MM.1S (cell line): ENCODE data around the gene ZNF326.

ENCODE experiments used
- CTCF ChIP-seq: fragments of 300-600 bp; sonication (generic); IDR thresholded peaks from 2 replicates; pipeline ENCODE4 v1.5.1; 2016; ENCODE audit warnings: antibody characterized with exemption, low read length, mixed read lengths
- EZH2phosphoT487 ChIP-seq: fragments of 300-600 bp; sonication (generic); IDR thresholded peaks from 2 replicates; pipeline ENCODE4 v1.6.1; 2018; ENCODE audit warnings: antibody characterized with exemption, low read length

GRCh38 chr1:89962024-89962741, 32.7 kb upstream of the ZNF326 start:
- no peak for TF ChIP-seq CTCF
- no peak for TF ChIP-seq EZH2phosphoT487
